Small intestine (tissue), 7 donors: Measurements from ENCODE around the gene SVOP. TPM values are rescaled to one million over a fixed set of nuclear protein-coding genes. Genes with fewer than 3 reads are reported as not detected.

Experiments
- DNase-seq, 2 donors: peaks; one replicate each; pipeline versions ENCODE4 v3.0.0 to v3.0.0-alpha.2; 2013
- FAIRE-seq: peaks from 2 replicates; lab custom pipeline; 2012; peaks lifted over from hg19 to GRCh38; lab: Jason Lieb, UNC
- H3K27ac ChIP-seq, 3 donors: one replicate each; pipeline ENCODE4 v1.5.1; 2013; ENCODE audit warnings: low read length in 2 of 3, mild to moderate bottlenecking in 2 of 3, control low read depth in 1 of 3, inconsistent platforms in 1 of 3, low read depth in 1 of 3, moderate library complexity in 1 of 3
- H3K27me3 ChIP-seq, 3 donors: one replicate each; pipeline ENCODE4 v1.6.1; 2013; ENCODE audit warnings: low read length in 3 of 3, inconsistent platforms in 1 of 3; ENCODE audit not compliant: control insufficient read depth in 3 of 3, insufficient read depth in 3 of 3
- H3K36me3 ChIP-seq, 3 donors: one replicate each; pipeline ENCODE4 v1.6.1; 2013; ENCODE audit warnings: low read length in 3 of 3, inconsistent platforms in 1 of 3, low read depth in 1 of 3, mild to moderate bottlenecking in 1 of 3, moderate library complexity in 1 of 3; ENCODE audit not compliant: control insufficient read depth in 3 of 3, insufficient read depth in 2 of 3
- H3K4me1 ChIP-seq, 3 donors: one replicate each; pipeline ENCODE4 v1.6.1; 2013; ENCODE audit warnings: low read length in 2 of 3, inconsistent platforms in 1 of 3, low read depth in 1 of 3, mild to moderate bottlenecking in 1 of 3, moderate library complexity in 1 of 3; ENCODE audit not compliant: control insufficient read depth in 3 of 3, insufficient read depth in 2 of 3
- H3K4me3 ChIP-seq, 3 donors: one replicate each; pipeline ENCODE4 v1.5.1; 2013; ENCODE audit warnings: low read length in 3 of 3, control low read depth in 1 of 3, inconsistent platforms in 1 of 3, low read depth in 1 of 3, mild to moderate bottlenecking in 1 of 3, moderate library complexity in 1 of 3
- H3K9me3 ChIP-seq, 2 donors: one replicate each; pipeline ENCODE4 v1.6.1; 2013; ENCODE audit warnings: low read depth in 1 of 2, low read length in 1 of 2; ENCODE audit not compliant: control insufficient read depth in 2 of 2, insufficient read depth in 1 of 2
- WGBS, 3 donors: extraction: QIAGEN DNeasy Blood & Tissue Kit; methylation state at CpG; one replicate each; pipeline ENCODE4 v1.1.7; 2013; 5-methylcytosine and 5-hydroxymethylcytosine counted together
- polyA plus RNA-seq, 4 donors: library from polyadenylated mRNA; stranded (reverse) in 3 of 4; unstranded in 1 of 4; fragments of 200-250 nt in 3 of 4; fragments of 120-200 nt in 1 of 4; gene quantifications; one replicate each; pipeline versions ENCODE4 v1.2.1 to v1.2.3, GENCODE V29; 2013
- donor health status: healthy with polysubstance abuse.
- donor health status: control.
- donor health status: control.
- donor health status: Bipolar disorder and iron deficiency.
- donor health status: healthy.

The SVOP gene
- polyA plus RNA-seq, 4 donors: 0.37 to 0.94 TPM; not detected in 2

- FAIRE-seq (no peak), DNase-seq (no peak)
- Histone ChIP-seq H3K9me3 (no peaks in the 10 kb centered on the region), H3K4me1 (no peaks in the 10 kb centered on the region), H3K4me3 (no peak overlapping the region), H3K27ac (no peak overlapping the region), H3K27me3 (peaks cover 0 to 4% (median 0%) of the 10 kb centered on the region in 3 donors), H3K36me3 (no peaks in the 10 kb centered on the region)
- 91 to 93% (median 91%) methylated on average over 9 of the region's 9 CpGs for WGBS, 3 donors
Observed at GRCh38 chr12:108912361-108912760, 108.5 kb downstream of the SVOP start.

DNA sequence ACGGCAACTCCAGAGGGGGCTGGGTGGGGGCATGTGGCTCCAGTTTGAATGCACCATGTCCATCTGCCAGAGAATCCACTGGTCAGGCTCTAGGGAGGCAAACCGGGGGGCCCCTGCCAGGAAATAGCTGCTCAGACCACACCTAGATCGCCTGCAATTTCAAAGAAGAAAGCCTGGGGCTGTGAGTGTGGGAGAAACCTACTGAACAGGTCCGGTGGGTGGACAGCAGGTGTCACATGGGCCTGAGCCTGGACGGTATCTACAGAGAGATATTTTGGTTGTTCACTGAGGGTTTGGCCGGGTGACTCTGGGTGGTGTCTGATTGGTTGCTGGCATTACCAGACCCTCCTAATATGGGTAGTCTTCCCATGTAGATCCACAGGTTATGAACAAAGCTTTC lies 109.0 kb downstream of the SVOP start:
- H3K9me3 ChIP-seq: no peaks in the 10 kb centered on the region
- no peak for DNase-seq
- WGBS, 3 donors: 30 to 65% (median 47%) methylated on average over 6 of the region's 6 CpGs
- H3K27me3 ChIP-seq: peaks cover 0 to 4% (median 0%) of the 10 kb centered on the region in 3 donors
- H3K4me1 ChIP-seq: no peaks in the 10 kb centered on the region
- no peak overlapping the region for H3K27ac ChIP-seq
- FAIRE-seq: no peak
- no peak overlapping the region for H3K4me3 ChIP-seq
- H3K36me3 ChIP-seq: no peaks in the 10 kb centered on the region

DNA sequence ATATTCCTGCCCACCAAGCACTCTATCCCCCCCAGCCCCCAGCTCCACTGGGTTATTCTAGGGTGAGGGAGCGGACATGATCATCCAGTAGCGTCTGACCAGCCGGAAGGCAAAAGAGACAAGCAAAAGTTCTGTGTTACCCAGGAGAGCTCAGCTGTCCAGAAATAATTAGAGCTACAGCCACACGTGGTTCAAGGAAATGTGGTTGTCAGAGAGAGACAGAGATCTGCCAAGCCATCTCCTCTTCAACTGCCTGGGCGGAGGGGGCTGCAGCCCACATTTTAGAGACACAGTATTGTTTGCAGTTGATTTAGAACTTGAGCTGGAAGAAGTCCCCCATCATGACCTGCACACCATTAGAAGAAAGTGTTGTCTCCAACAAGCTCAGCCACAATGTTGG lies 110.5 kb downstream of the SVOP start:
- Histone ChIP-seq H3K9me3 (no peaks in the 10 kb centered on the region), H3K4me1 (no peaks in the 10 kb centered on the region), H3K27me3 (peaks cover 0 to 4% (median 0%) of the 10 kb centered on the region in 3 donors), H3K27ac (no peak overlapping the region), H3K4me3 (no peak overlapping the region), H3K36me3 (no peaks in the 10 kb centered on the region)
- WGBS, 3 donors: 80 to 86% (median 84%) methylated on average over 5 of the region's 5 CpGs
- no peak for FAIRE-seq
- DNase-seq: no peak

- H3K27me3 ChIP-seq: peaks cover 0 to 4% (median 0%) of the 10 kb centered on the region in 3 donors
- H3K4me1 ChIP-seq: no peaks in the 10 kb centered on the region
- no peak overlapping the region for H3K27ac ChIP-seq
- H3K36me3 ChIP-seq: no peaks in the 10 kb centered on the region
- WGBS, 3 donors: 6 to 32% (median 16%) methylated on average over 2 of the region's 2 CpGs
- no peak overlapping the region for H3K4me3 ChIP-seq
- DNase-seq: no peak
- no peak for FAIRE-seq
- H3K9me3 ChIP-seq: no peaks in the 10 kb centered on the region
Observed at GRCh38 chr12:108907839-108908351, 113.0 kb downstream of the SVOP start.

DNA sequence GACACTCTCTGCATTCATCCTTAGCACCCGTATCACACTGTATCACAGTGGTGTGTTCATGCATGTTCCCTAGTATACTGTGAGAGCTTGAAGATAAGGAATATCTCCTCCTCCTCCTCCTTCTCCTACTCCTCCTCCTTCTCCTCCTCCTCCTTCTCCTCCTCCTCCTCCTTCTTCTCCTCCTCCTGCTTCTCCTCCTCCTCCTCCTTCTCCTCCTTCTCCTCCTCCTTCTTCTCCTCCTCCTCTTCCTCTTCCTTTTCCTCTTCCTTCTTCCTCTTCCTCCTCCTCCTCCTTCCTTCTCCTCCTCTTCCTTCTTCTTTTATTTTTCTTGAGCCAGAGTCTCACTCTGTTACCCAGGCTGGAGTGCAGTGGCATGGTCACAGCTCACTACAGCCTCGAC lies 113.9 kb downstream of the SVOP start:
- WGBS, 3 donors: 73 to 76% (median 73%) methylated on average over 2 of the region's 2 CpGs
- peaks cover 0 to 4% (median 0%) of the 10 kb centered on the region in 3 donors for H3K27me3 ChIP-seq
- H3K9me3 ChIP-seq: no peaks in the 10 kb centered on the region
- H3K4me1 ChIP-seq: no peaks in the 10 kb centered on the region
- no peak for DNase-seq
- H3K36me3 ChIP-seq: no peaks in the 10 kb centered on the region
- no peak for FAIRE-seq
- H3K27ac ChIP-seq: no peak overlapping the region
- H3K4me3 ChIP-seq: no peak overlapping the region

DNA sequence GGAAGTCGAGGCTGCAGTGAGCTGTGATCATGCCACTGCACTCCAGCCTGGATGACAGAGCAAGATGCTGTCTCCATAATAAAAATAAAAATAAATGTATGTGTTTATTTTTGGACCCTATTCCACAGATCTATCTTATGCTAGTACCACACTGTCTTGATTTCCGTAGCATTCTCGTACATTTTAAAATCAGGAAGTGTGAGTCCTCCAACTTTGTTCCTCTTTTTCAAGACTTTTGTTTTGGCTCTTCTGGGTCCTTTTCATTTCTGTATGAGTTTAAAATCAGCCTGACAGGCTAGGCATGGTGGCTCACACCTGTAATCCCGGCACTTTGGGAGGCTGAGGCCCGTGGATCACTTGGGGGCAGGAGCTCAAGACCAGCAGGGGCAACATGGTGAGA lies 115.1 kb downstream of the SVOP start:
- Histone ChIP-seq H3K27me3 (peaks cover 0 to 4% (median 0%) of the 10 kb centered on the region in 3 donors), H3K9me3 (no peaks in the 10 kb centered on the region), H3K36me3 (no peaks in the 10 kb centered on the region), H3K4me3 (no peak overlapping the region), H3K27ac (no peak overlapping the region), H3K4me1 (no peaks in the 10 kb centered on the region)
- FAIRE-seq (no peak), DNase-seq (no peak)
- 62 to 81% (median 68%) methylated on average over 5 of the region's 5 CpGs for WGBS, 3 donors

DNA sequence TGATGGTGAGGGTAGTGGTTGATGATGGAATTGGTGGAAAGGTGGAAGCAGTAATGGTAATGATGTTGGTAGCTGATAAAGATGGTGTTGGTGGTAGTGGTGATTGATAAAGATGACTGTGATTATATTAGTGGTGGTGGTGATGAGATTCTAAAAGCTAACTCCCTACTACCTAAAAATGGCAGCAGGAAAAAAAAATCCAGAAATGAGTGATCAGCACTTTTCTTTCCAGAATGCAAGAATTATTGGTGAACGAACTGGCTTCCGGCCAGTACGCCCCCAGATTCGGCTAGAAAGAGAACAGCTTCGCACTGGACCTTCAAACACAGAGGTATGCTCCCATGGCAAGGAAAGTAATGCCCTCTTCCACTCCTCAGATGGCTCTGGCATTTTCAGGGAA lies 121.7 kb downstream of the SVOP start:
- Histone ChIP-seq H3K4me3 (no peak overlapping the region), H3K27ac (no peak overlapping the region), H3K9me3 (no peaks in the 10 kb centered on the region), H3K4me1 (no peaks in the 10 kb centered on the region), H3K27me3 (no peaks in the 10 kb centered on the region), H3K36me3 (no peaks in the 10 kb centered on the region)
- DNase-seq (no peak), FAIRE-seq (no peak)
- 83 to 85% (median 83%) methylated on average over 5 of the region's 5 CpGs for WGBS, 3 donors

DNA sequence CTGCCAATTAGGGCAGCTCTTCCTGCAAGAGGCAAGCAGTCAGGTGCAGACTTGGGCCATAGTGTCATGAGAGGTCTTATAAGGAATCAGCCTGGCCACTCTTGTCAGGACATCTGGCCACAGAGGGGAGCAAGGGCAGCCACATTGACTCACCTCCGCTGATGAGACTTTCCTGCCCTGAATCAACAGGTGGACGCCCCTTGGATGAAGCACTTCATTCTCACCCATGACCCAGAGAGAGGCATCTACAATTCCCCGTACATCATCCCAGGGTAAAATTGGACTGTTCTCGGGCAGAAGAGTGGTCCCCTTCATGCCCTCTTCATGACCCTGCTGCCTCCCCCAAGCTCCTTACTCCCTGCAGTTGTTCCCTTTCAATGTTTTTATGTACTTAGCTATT lies 124.1 kb downstream of the SVOP start:
- no peak for DNase-seq
- WGBS, 3 donors: 79 to 86% (median 81%) methylated on average over 4 of the region's 4 CpGs
- H3K36me3 ChIP-seq: no peaks in the 10 kb centered on the region

DNA sequence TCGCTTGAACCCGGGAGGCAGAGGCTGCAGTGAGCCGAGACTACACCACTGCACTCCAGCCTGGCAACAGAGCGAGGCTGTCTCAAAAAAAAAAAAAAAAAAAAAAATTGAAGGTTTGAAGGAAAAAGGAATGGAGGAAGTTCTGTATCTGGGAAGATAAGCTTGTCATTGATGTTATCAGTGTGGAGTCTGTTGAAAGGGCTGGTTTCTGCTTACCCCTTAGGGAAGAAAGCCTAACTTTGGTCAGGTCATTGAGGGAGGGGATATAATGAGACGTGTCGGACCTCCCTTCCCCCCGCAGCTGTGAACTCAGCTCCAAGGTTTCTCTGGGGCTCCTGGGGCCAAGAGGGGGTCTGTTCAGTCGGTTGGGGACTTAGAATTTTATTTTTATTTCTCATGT lies 124.5 kb downstream of the SVOP start:
- Histone ChIP-seq H3K36me3 (no peaks in the 10 kb centered on the region), H3K4me1 (no peaks in the 10 kb centered on the region), H3K27me3 (no peaks in the 10 kb centered on the region), H3K9me3 (no peaks in the 10 kb centered on the region), H3K27ac (no peak overlapping the region), H3K4me3 (no peak overlapping the region)
- WGBS, 3 donors: 45 to 62% (median 60%) methylated on average over 8 of the region's 8 CpGs
- DNase-seq (no peak), FAIRE-seq (no peak)

More for the DNA sequence above, 124.1 kb downstream of the SVOP start:
- Histone ChIP-seq H3K27ac (no peak overlapping the region), H3K9me3 (no peaks in the 10 kb centered on the region), H3K4me3 (no peak overlapping the region), H3K4me1 (no peaks in the 10 kb centered on the region), H3K27me3 (no peaks in the 10 kb centered on the region)
- FAIRE-seq: no peak
